Cardiac fibroblast (primary cell): Measurements from ENCODE around the gene NOL9.

Source experiments
- DNase-seq, 2 donors: peaks; one replicate each; pipeline versions ENCODE4 v3.0.0 to v3.0.0-alpha.2; 2010; ENCODE audit warnings: low read depth in 2 of 2
- H3K4me3 ChIP-seq, 2 donors: replicated peaks in 1 of 2; 1 replicate in 1 of 2; 2 replicates in 1 of 2; pipeline ENCODE4 v1.5.1; 2011; ENCODE audit warnings: low read depth in 2 of 2, low read length in 2 of 2, mild to moderate bottlenecking in 2 of 2, moderate library complexity in 1 of 2
- CTCF ChIP-seq: IDR thresholded peaks from one replicate; pipeline ENCODE4 v1.5.1; 2011; ENCODE audit warnings: low read depth, mild to moderate bottlenecking, low read length, inconsistent platforms

Gene NOL9

GRCh38 chr1:6500544-6501278 lies 53.6 kb downstream of the NOL9 start:
- no peak for TF ChIP-seq CTCF
- no peak overlapping the region for H3K4me3 ChIP-seq
- DNase-seq, result peak in 1 of 2 donors; percentile 36

GRCh38 chr1:6499296-6499695 lies 55.0 kb downstream of the NOL9 start:
- DNase-seq, result no peak
- TF ChIP-seq CTCF, result no peak
- no peak overlapping the region for H3K4me3 ChIP-seq

DNA sequence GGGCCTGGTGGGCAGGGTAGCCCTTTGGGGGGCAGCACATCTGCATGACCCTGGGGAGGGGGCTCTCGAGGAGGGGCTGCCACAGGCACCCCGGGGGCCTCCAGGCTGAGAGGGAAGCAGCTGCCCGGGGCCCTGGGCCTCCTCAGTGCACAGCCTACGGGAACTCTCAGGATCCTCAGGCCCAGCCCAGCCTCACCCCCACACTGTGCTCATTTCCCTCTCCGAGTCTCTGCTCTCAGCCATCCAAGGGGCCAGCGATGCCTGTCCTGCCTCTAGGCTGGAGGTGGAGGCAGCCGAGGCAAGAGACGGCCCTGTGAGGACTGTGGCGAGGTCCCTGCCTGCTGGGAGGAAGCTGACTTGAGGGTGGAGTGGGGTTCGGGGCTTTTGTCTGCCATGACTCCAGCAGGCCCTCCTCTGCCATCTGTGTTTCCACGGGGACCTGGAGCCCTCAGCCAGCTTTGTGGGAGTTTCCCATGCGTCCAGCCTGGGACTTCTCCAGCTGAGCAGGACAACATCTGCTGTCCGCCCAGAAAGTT lies 55.7 kb downstream of the NOL9 start:
- no peak for DNase-seq
- no peak for TF ChIP-seq CTCF

GRCh38 chr1:6497867-6498575 lies 56.3 kb downstream of the NOL9 start:
- no peak for TF ChIP-seq CTCF
- DNase-seq, result no peak
- H3K4me3 ChIP-seq, result peak overlapping the region; percentile 63 to 73

More for the DNA sequence above, 55.7 kb downstream of the NOL9 start:
- no peak overlapping the region for H3K4me3 ChIP-seq

DNA sequence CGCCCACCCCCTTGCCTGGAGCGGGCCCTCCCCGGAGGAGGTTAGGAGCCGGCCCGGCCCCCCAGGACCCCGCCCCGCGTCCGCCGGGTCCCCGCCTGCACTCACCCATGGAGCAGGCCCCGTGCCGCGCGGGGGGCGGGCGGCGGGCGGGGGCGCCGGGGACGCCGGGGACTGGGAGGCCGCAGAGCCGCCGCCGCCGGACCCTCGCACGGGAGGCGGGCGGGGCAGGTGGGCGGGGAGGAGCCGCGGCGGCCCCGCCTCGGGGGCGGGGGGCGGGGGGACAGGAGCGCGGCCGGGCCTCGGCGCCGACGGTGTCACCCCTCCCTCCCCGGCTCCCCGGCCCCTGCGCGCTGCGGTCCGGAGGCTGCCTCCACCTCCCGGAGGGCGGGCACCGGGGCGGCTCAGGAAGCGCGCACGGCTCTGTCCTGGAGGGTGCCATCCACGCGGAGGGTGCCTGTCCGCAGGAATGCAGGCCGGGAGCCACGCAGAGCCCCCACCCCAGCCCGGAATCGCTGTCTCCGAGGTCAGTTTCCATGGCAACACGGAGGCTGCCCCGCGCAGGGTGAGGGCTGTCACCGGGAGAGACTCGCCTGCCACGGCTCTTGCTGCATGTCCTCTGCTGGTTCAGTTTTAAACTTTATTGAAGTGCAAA lies 57.0 kb downstream of the NOL9 start:
- peak; percentile 40 to 58 for DNase-seq
- TF ChIP-seq CTCF, result no peak

DNA sequence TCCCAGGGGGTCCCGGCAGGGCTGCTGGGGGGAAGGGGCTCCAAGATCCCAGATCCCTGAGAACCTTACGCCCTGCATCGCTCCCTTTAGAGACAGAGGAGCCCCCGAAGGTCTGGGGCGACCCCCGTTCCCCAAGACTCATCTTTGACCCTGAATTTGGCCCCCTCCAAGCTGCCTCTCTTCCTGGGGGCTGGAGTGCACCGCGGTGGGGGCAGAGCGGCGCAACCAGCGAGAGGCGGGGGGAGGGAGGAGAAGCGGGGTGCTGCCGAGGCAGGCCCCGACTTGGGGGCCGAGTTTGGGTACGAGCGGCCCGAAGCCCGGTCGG lies 57.5 kb downstream of the NOL9 start:
- peak overlapping the region; percentile 68 to 73 for H3K4me3 ChIP-seq
- no peak for TF ChIP-seq CTCF
- no peak for DNase-seq

More for the DNA sequence above, 57.0 kb downstream of the NOL9 start:
- H3K4me3 ChIP-seq, result peak overlapping the region; percentile 68 to 73
